NCI-H526 (cell line): ENCODE measurements around the gene PGLYRP1.

Experiments used
- DNase-seq, 2 experiments: peaks; one replicate each; lab custom pipeline; 2025; lab: John Stamatoyannopoulos, UW

PGLYRP1 gene

GRCh38 chr19:46022431-46023310, at the start of gene PGLYRP1:
Gene PGLYRP1 (minus strand): TSS chr19:46023053. CDS start chr19:46023021, 32 bp downstream.
- DNase-seq = no peak

- no peak for DNase-seq
These were observed 47.0 kb upstream of the PGLYRP1 start for GRCh38 chr19:46069806-46070341.

- DNase-seq = no peak
These were observed 45.7 kb upstream of the PGLYRP1 start for GRCh38 chr19:46068345-46069258.

- no peak for DNase-seq
These were observed 44.8 kb upstream of the PGLYRP1 start for GRCh38 chr19:46067691-46068090.

- DNase-seq = no peak
These were observed 43.6 kb upstream of the PGLYRP1 start for GRCh38 chr19:46066471-46066870.

- no peak for DNase-seq
These were observed 42.7 kb upstream of the PGLYRP1 start for GRCh38 chr19:46065486-46066071.

- DNase-seq = no peak
These were observed 40.3 kb upstream of the PGLYRP1 start for GRCh38 chr19:46063201-46063600.

- no peak for DNase-seq
These were observed 37.2 kb upstream of the PGLYRP1 start for GRCh38 chr19:46060012-46060411.

GRCh38 chr19:46058778-46059177, 35.9 kb upstream of the PGLYRP1 start:
- DNase-seq = no peak

- no peak for DNase-seq
These were observed 33.7 kb upstream of the PGLYRP1 start for GRCh38 chr19:46056536-46056935.

- DNase-seq = no peak
These were observed 30.0 kb upstream of the PGLYRP1 start for GRCh38 chr19:46052896-46053295.

GRCh38 chr19:46049597-46049996, 26.7 kb upstream of the PGLYRP1 start:
- DNase-seq = peak; percentile 31 to 46

GRCh38 chr19:46043519-46043918, 20.7 kb upstream of the PGLYRP1 start:
- no peak for DNase-seq

GRCh38 chr19:46042252-46042883, 19.5 kb upstream of the PGLYRP1 start:
- DNase-seq = peak in 1 of 2 experiments; percentile 22

GRCh38 chr19:46040952-46041500, 18.2 kb upstream of the PGLYRP1 start, which contains the start of gene IGFL4:
Gene IGFL4 (minus strand): TSS chr19:46041002. CDS start chr19:46040962, 40 bp downstream.
- DNase-seq = peak; percentile 50 to 72

- no peak for DNase-seq
These were observed 17.3 kb upstream of the PGLYRP1 start for GRCh38 chr19:46040125-46040524.

GRCh38 chr19:46036744-46037128, 13.9 kb upstream of the PGLYRP1 start:
- DNase-seq = no peak

- no peak for DNase-seq
These were observed 13.3 kb upstream of the PGLYRP1 start for GRCh38 chr19:46035986-46036743.

- DNase-seq = no peak
These were observed 12.7 kb upstream of the PGLYRP1 start for GRCh38 chr19:46035546-46035945.

GRCh38 chr19:46033401-46033800, 10.5 kb upstream of the PGLYRP1 start:
- DNase-seq = no peak
